B cell (primary cell): ENCODE data around the gene MED27. TPM values are rescaled to one million over a fixed set of nuclear protein-coding genes. Genes with fewer than 3 reads are reported as not detected.

ENCODE experiments used
- ATAC-seq: fragments of 200-7000 bp; cut with Tn5 transposase; one replicate; pipeline ENCODE4 v1.10.0; 2021; ENCODE audit warnings: low read depth, mild to moderate bottlenecking, moderate number of reproducible peaks, moderate library complexity
- CTCF ChIA-PET: fragments of 350-600 bp; sonication (Branson Sonifier 250); formaldehyde crosslinking; loops from one replicate; lab custom pipeline; 2021; ENCODE audit warnings: antibody characterized with exemption, inconsistent platforms; lab: Charles Lee
- POLR2A ChIA-PET: fragments of 350-600 bp; sonication (Branson Sonifier 250); formaldehyde crosslinking; loops from one replicate; lab custom pipeline; 2021; ENCODE audit warnings: antibody characterized with exemption; lab: Charles Lee
- DNase-seq: peaks from one replicate; pipeline ENCODE4 v3.0.0; 2013
- H2AFZ ChIP-seq: 2 replicates; pipeline ENCODE4 v1.6.1; 2012; ENCODE audit warnings: mild to moderate bottlenecking, low read depth, low read length; ENCODE audit not compliant: insufficient read depth, poor library complexity, severe bottlenecking
- H3K27ac ChIP-seq, 2 donors: 1 replicate in 1 of 2; 2 replicates in 1 of 2; pipeline ENCODE4 v1.5.1; 2012 to 2013; ENCODE audit warnings: low read length in 2 of 2, mild to moderate bottlenecking in 2 of 2, moderate library complexity in 1 of 2
- H3K27me3 ChIP-seq, 4 experiments: fragments of 200-600 bp in 1 of 4; sonication (generic) in 1 of 4; replicated peaks in 1 of 4; 1 replicate in 2 of 4; 2 replicates in 2 of 4; pipeline versions ENCODE4 v1.6.1 to v1.7.0; 2013 to 2016; ENCODE audit warnings: low read length in 3 of 4, mild to moderate bottlenecking in 2 of 4, mixed read lengths in 1 of 4, moderate library complexity in 1 of 4; ENCODE audit not compliant: insufficient read depth in 4 of 4, control insufficient read depth in 3 of 4; ENCODE audit errors: control extremely low read depth in 1 of 4
- H3K36me3 ChIP-seq, 2 experiments: replicated peaks in 1 of 2; 1 replicate in 1 of 2; 2 replicates in 1 of 2; pipeline versions ENCODE4 v1.6.1 to v1.7.1; 2013; ENCODE audit warnings: low read length in 1 of 2; ENCODE audit not compliant: insufficient read depth in 2 of 2, control insufficient read depth in 1 of 2; ENCODE audit errors: control extremely low read depth in 1 of 2, extremely low read depth in 1 of 2
- H3K4me1 ChIP-seq, 2 donors: fragments of 200-600 bp in 1 of 2; sonication (generic) in 1 of 2; 1 replicate in 1 of 2; 2 replicates in 1 of 2; pipeline versions ENCODE4 v1.5.1 to v1.6.1; 2013 to 2017; ENCODE audit warnings: low read length in 2 of 2; ENCODE audit not compliant: control insufficient read depth in 2 of 2, insufficient read depth in 2 of 2
- H3K4me2 ChIP-seq: replicated peaks from 2 replicates; pipeline ENCODE3; 2012; ENCODE audit warnings: mild to moderate bottlenecking, low read depth, low read length; ENCODE audit not compliant: poor library complexity, severe bottlenecking
- H3K4me3 ChIP-seq, 5 experiments: fragments of 200-600 bp in 1 of 5; sonication (generic) in 1 of 5; 1 replicate in 3 of 5; 2 replicates in 2 of 5; pipeline versions ENCODE4 v1.5.1 to v1.7.0; 2011 to 2016; ENCODE audit warnings: low read length in 4 of 5, mild to moderate bottlenecking in 4 of 5, low read depth in 2 of 5, control low read depth in 1 of 5, moderate library complexity in 1 of 5; ENCODE audit not compliant: insufficient read depth in 1 of 5; ENCODE audit errors: control extremely low read depth in 1 of 5, extremely low read depth in 1 of 5
- H3K79me2 ChIP-seq: fragments of 200-600 bp; sonication (generic); one replicate; pipeline ENCODE4 v1.6.0; 2016; ENCODE audit warnings: low read length; ENCODE audit not compliant: control insufficient read depth, insufficient read depth
- H3K9ac ChIP-seq: fragments of 200-600 bp; sonication (generic); 2 replicates; pipeline ENCODE4 v1.6.1; 2017; ENCODE audit warnings: mild to moderate bottlenecking, low read length, moderate library complexity
- H3K9me3 ChIP-seq, 3 donors: one replicate each; pipeline versions ENCODE4 v1.6.1 to v1.7.1; 2013; ENCODE audit warnings: low read length in 2 of 3; ENCODE audit not compliant: control insufficient read depth in 2 of 3, insufficient read depth in 1 of 3; ENCODE audit errors: control extremely low read depth in 1 of 3
- H4K20me1 ChIP-seq: 2 replicates; pipeline ENCODE4 v1.6.0; 2012; ENCODE audit warnings: mild to moderate bottlenecking, low read length; ENCODE audit not compliant: insufficient read depth, control insufficient read depth, poor library complexity, severe bottlenecking
- H3K27ac Mint-ChIP-seq: one replicate; pipeline ENCODE4 v1.8.0; 2021; ENCODE audit warnings: mixed read lengths
- H3K27me3 Mint-ChIP-seq: one replicate; pipeline ENCODE4 v1.8.0; 2021; ENCODE audit warnings: mixed read lengths
- H3K4me1 Mint-ChIP-seq: one replicate; pipeline ENCODE4 v1.8.0; 2021; ENCODE audit warnings: mixed read lengths
- H3K4me3 Mint-ChIP-seq: one replicate; pipeline ENCODE4 v1.8.0; 2021; ENCODE audit warnings: mixed read lengths
- H3K9me3 Mint-ChIP-seq: one replicate; pipeline ENCODE4 v1.8.0; 2022; ENCODE audit warnings: mixed read lengths; ENCODE audit not compliant: insufficient read depth
- CTCF ChIP-seq: fragments of 200-600 bp; IDR thresholded peaks from one replicate; pipeline ENCODE4 v1.8.0; 2022; ENCODE audit warnings: antibody characterized with exemption, mild to moderate bottlenecking
- EZH2 ChIP-seq: IDR thresholded peaks from 2 replicates; pipeline ENCODE4 v1.6.1; 2012; ENCODE audit warnings: borderline replicate concordance, low read depth, mild to moderate bottlenecking, moderate library complexity, low read length; ENCODE audit not compliant: insufficient read depth, poor library complexity, severe bottlenecking
- WGBS: methylation state at CpG from one replicate; pipeline ENCODE4 v1.1.5; 2013; ENCODE audit warnings: missing lambda C conversion rate; ENCODE audit not compliant: insufficient coverage; 5-methylcytosine and 5-hydroxymethylcytosine counted together
- intact Hi-C: fragments of 100-400 bp; cut with micrococcal nuclease; formaldehyde crosslinking; loops from one replicate; pipeline ENCODE4 v1.10.0; 2022
- polyA plus RNA-seq: library from polyadenylated mRNA; depleted of rRNA; stranded (reverse); fragments of >200 nt; gene quantifications from 2 replicates; pipeline ENCODE4 v1.2.3, GENCODE V29; 2012
- total RNA-seq, 2 donors: library from RNA; stranded (reverse); fragments of 120-200 nt in 1 of 2; gene quantifications; 1 replicate in 1 of 2; 2 replicates in 1 of 2; pipeline versions ENCODE4 v1.2.3 to v1.2.4, GENCODE V29; 2013 to 2022

Gene MED27
- total and polyA plus RNA-seq, 2 donors (not counting 1 experiment from before 2014, with no cell fraction given): 17.4 to 17.7 TPM

- Histone ChIP-seq H3K4me1 (no peaks in the 10 kb centered on the region), H3K4me2 (no peak overlapping the region), H3K9ac (no peak overlapping the region), H4K20me1 (peaks cover 15% of the 10 kb centered on the region), H3K36me3 (peaks cover 12 to 16% of the 10 kb centered on the region in 2 experiments), H3K79me2 (peaks cover 8% of the 10 kb centered on the region), H3K9me3 (no peaks in the 10 kb centered on the region), H2AFZ (no peak overlapping the region), H3K4me3 (no peak overlapping the region), H3K27me3 (no peaks in the 10 kb centered on the region), H3K27ac (no peak overlapping the region)
- no peak for DNase-seq
- no peak for TF ChIP-seq CTCF
- no peak for TF ChIP-seq EZH2
- ATAC-seq: no peak
- Mint-ChIP-seq H3K9me3 (no peaks in the 10 kb centered on the region), H3K4me3 (no peak overlapping the region), H3K4me1 (no peaks in the 10 kb centered on the region), H3K27me3 (no peaks in the 10 kb centered on the region), H3K27ac (no peak overlapping the region)
- intact Hi-C loops: no loop called here
- ChIA-PET POLR2A (no interaction called here), CTCF (no interaction called here)
- WGBS: 85% methylated on average over 3 of the region's 4 CpGs
Measured at GRCh38 chr9:132014218-132014805, 65.4 kb downstream of the MED27 start.

- Histone ChIP-seq H3K36me3 (peaks cover 12 to 21% of the 10 kb centered on the region in 2 experiments), H3K27ac (no peak overlapping the region), H3K4me3 (no peak overlapping the region), H3K4me1 (no peaks in the 10 kb centered on the region), H3K4me2 (no peak overlapping the region), H3K9me3 (no peaks in the 10 kb centered on the region), H3K79me2 (peaks cover 11% of the 10 kb centered on the region), H2AFZ (no peak overlapping the region), H3K9ac (no peak overlapping the region), H3K27me3 (no peaks in the 10 kb centered on the region), H4K20me1 (no peaks in the 10 kb centered on the region)
- 93% methylated on average over 3 of the region's 7 CpGs for WGBS
- intact Hi-C loops: no loop called here
- no peak for ATAC-seq
- Mint-ChIP-seq H3K4me3 (no peak overlapping the region), H3K4me1 (no peaks in the 10 kb centered on the region), H3K27ac (no peak overlapping the region), H3K9me3 (no peaks in the 10 kb centered on the region), H3K27me3 (no peaks in the 10 kb centered on the region)
- TF ChIP-seq EZH2 (no peak), CTCF (no peak)
- ChIA-PET POLR2A (no interaction called here), CTCF (no interaction called here)
- DNase-seq: no peak
Measured at GRCh38 chr9:132012704-132013357, 66.8 kb downstream of the MED27 start.
